DND-41 (cell line): ENCODE data around the gene PRKAR2B.

Source experiments
- ATAC-seq: fragments of 200-7000 bp; cut with Tn5 transposase; 3 replicates; pipeline ENCODE4 v1.9.1; 2021; ENCODE audit warnings: low read depth; ENCODE audit not compliant: insufficient read depth
- DNase-seq: peaks from one replicate; pipeline ENCODE4 v3.0.0-alpha.2; 2020
- H2AFZ ChIP-seq: 2 replicates; pipeline ENCODE4 v1.6.0; 2012; ENCODE audit warnings: low read depth, low read length
- H3K27ac ChIP-seq: 2 replicates; pipeline ENCODE4 v1.5.1; 2012; ENCODE audit warnings: low read length, inconsistent platforms
- H3K27me3 ChIP-seq: fragments of 200-600 bp; sonication (generic); 2 replicates; pipeline ENCODE4 v1.6.0; 2012; ENCODE audit warnings: low read length, mild to moderate bottlenecking, inconsistent platforms; ENCODE audit not compliant: insufficient read depth, poor library complexity
- H3K36me3 ChIP-seq: 2 replicates; pipeline ENCODE4 v1.5.1; 2012; ENCODE audit warnings: low read length, inconsistent platforms; ENCODE audit not compliant: insufficient read depth
- H3K4me1 ChIP-seq: 2 replicates; pipeline ENCODE4 v1.5.1; 2012; ENCODE audit warnings: mild to moderate bottlenecking, low read length; ENCODE audit not compliant: insufficient read depth
- H3K4me2 ChIP-seq: 2 replicates; pipeline ENCODE4 v1.6.0; 2012; ENCODE audit warnings: mild to moderate bottlenecking, moderate library complexity, low read length, inconsistent platforms; ENCODE audit not compliant: insufficient read depth
- H3K4me3 ChIP-seq, 2 experiments: fragments of 200-600 bp in 1 of 2; shearing (Covaris generic) in 1 of 2; 2 replicates each; pipeline ENCODE4 v1.5.1; 2012 to 2016; ENCODE audit warnings: inconsistent platforms in 2 of 2, low read length in 2 of 2, mild to moderate bottlenecking in 2 of 2, low read depth in 1 of 2, moderate library complexity in 1 of 2
- H3K79me2 ChIP-seq: 2 replicates; pipeline ENCODE4 v1.6.0; 2012; ENCODE audit warnings: low read length, inconsistent platforms; ENCODE audit not compliant: insufficient read depth
- H3K9ac ChIP-seq: 2 replicates; pipeline ENCODE4 v1.6.0; 2012; ENCODE audit warnings: low read depth, mild to moderate bottlenecking, inconsistent platforms, low read length, moderate library complexity
- H3K9me3 ChIP-seq: 2 replicates; pipeline ENCODE4 v1.5.1; 2012; ENCODE audit warnings: low read length, moderate library complexity, mild to moderate bottlenecking, inconsistent platforms; ENCODE audit not compliant: insufficient read depth, severe bottlenecking
- H4K20me1 ChIP-seq: 2 replicates; pipeline ENCODE4 v1.6.0; 2012; ENCODE audit warnings: low read length; ENCODE audit not compliant: insufficient read depth
- CTCF ChIP-seq: IDR thresholded peaks from 2 replicates; pipeline ENCODE4 v1.5.1; 2012; ENCODE audit warnings: borderline replicate concordance, low read length, moderate library complexity, mild to moderate bottlenecking; ENCODE audit not compliant: poor library complexity, severe bottlenecking; ENCODE audit errors: extremely low read depth
- EZH2 ChIP-seq: IDR thresholded peaks from 3 replicates; pipeline ENCODE4 v1.6.1; 2012; ENCODE audit warnings: borderline replicate concordance, low read depth, mild to moderate bottlenecking, moderate library complexity, low read length, inconsistent platforms; ENCODE audit not compliant: severe bottlenecking

Gene PRKAR2B

GRCh38 chr7:107208024-107208521 lies 163.6 kb downstream of the PRKAR2B start:
- H3K79me2 ChIP-seq, result no peaks in the 10 kb centered on the region
- H3K27me3 ChIP-seq, result no peaks in the 10 kb centered on the region
- no peak overlapping the region for H2AFZ ChIP-seq
- H3K36me3 ChIP-seq, result peaks cover 63% of the 10 kb centered on the region
- H3K9me3 ChIP-seq, result no peaks in the 10 kb centered on the region
- no peak overlapping the region for H3K27ac ChIP-seq
- no peak overlapping the region for H3K4me2 ChIP-seq
- DNase-seq (no peak), ATAC-seq (no peak)
- no peaks in the 10 kb centered on the region for H4K20me1 ChIP-seq
- H3K4me1 ChIP-seq, result no peaks in the 10 kb centered on the region
- TF ChIP-seq EZH2, result no peak
- no peak overlapping the region for H3K4me3 ChIP-seq
- H3K9ac ChIP-seq, result no peak overlapping the region

GRCh38 chr7:107208563-107208962 lies 164.1 kb downstream of the PRKAR2B start:
- H2AFZ ChIP-seq, result no peak overlapping the region
- no peaks in the 10 kb centered on the region for H3K4me1 ChIP-seq
- no peak overlapping the region for H3K4me3 ChIP-seq
- no peaks in the 10 kb centered on the region for H3K27me3 ChIP-seq
- H3K79me2 ChIP-seq, result no peaks in the 10 kb centered on the region
- H4K20me1 ChIP-seq, result no peaks in the 10 kb centered on the region
- no peak for TF ChIP-seq EZH2
- no peak for TF ChIP-seq CTCF
- no peak overlapping the region for H3K4me2 ChIP-seq
- no peak for DNase-seq
- no peaks in the 10 kb centered on the region for H3K9me3 ChIP-seq
- no peak overlapping the region for H3K27ac ChIP-seq
- no peak for ATAC-seq
- peaks cover 59% of the 10 kb centered on the region for H3K36me3 ChIP-seq
- H3K9ac ChIP-seq, result no peak overlapping the region

DNA sequence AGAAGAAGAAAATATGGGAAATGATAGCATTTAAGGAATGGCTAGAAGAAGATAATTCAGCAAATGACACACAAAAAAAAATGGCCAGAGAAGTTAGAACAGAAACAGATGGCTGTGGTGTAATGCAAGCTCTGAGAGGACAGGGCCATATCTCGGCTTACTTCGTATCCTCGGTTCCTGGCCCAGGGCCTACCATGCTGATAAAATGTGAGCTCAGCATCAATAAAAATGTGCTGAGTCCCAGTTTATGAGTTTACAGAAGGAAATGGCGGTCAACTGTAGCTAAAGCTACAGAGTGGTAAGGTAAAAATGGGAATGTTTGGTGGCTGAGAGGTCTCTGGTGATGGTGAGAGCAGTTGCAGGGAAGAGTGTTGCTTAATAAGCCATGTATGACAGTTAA lies 165.1 kb downstream of the PRKAR2B start:
- H3K36me3 ChIP-seq, result peaks cover 51% of the 10 kb centered on the region
- ATAC-seq (no peak), DNase-seq (no peak)
- no peak overlapping the region for H3K27ac ChIP-seq
- no peaks in the 10 kb centered on the region for H4K20me1 ChIP-seq
- peaks cover 3% of the 10 kb centered on the region for H3K9me3 ChIP-seq
- H3K4me2 ChIP-seq, result no peak overlapping the region
- no peaks in the 10 kb centered on the region for H3K27me3 ChIP-seq
- no peak overlapping the region for H2AFZ ChIP-seq
- H3K9ac ChIP-seq, result no peak overlapping the region
- H3K4me3 ChIP-seq, result no peak overlapping the region
- H3K4me1 ChIP-seq, result no peaks in the 10 kb centered on the region
- H3K79me2 ChIP-seq, result no peaks in the 10 kb centered on the region
- TF ChIP-seq EZH2 (no peak), CTCF (no peak)

- peaks cover 7% of the 10 kb centered on the region for H3K9me3 ChIP-seq
- H3K79me2 ChIP-seq, result no peaks in the 10 kb centered on the region
- H3K36me3 ChIP-seq, result peaks cover 43% of the 10 kb centered on the region
- no peaks in the 10 kb centered on the region for H3K27me3 ChIP-seq
- ATAC-seq (no peak), DNase-seq (no peak)
- no peaks in the 10 kb centered on the region for H4K20me1 ChIP-seq
- TF ChIP-seq EZH2 (no peak), CTCF (no peak)
- H3K4me1 ChIP-seq, result no peaks in the 10 kb centered on the region
- no peak overlapping the region for H3K4me2 ChIP-seq
- no peak overlapping the region for H3K27ac ChIP-seq
- no peak overlapping the region for H3K9ac ChIP-seq
- no peak overlapping the region for H2AFZ ChIP-seq
- no peak overlapping the region for H3K4me3 ChIP-seq
These were observed 165.9 kb downstream of the PRKAR2B start for GRCh38 chr7:107210400-107210799.
